ENCODE results near the gene STRC.
"Not testable (repeated sequence)": the region's sequence is repeated elsewhere in the genome, so short reads cannot be mapped to it uniquely, and the experiment has no call there.

STRC gene

GRCh38 chr15:43618700-43619099 is at the start of gene STRC:
STRC (minus strand) TSS chr15:43618800; CDS start chr15:43618722, 78 bp downstream.
- FAIRE-seq; DNase-seq (ENCODE audit: insufficient read length, low spot score): not testable (repeated sequence)

GRCh38 chr15:43666177-43666576 is 47.6 kb upstream of the STRC start:
- FAIRE-seq; DNase-seq (ENCODE audit: insufficient read length, low spot score): not testable (repeated sequence)

GRCh38 chr15:43663333-43663732 is 44.7 kb upstream of the STRC start:
- not testable (repeated sequence) for FAIRE-seq; DNase-seq (ENCODE audit: insufficient read length, low spot score)

GRCh38 chr15:43662293-43662692 is 43.7 kb upstream of the STRC start:
- not testable (repeated sequence) for DNase-seq (ENCODE audit: insufficient read length, low spot score); FAIRE-seq

- FAIRE-seq; DNase-seq (ENCODE audit: insufficient read length, low spot score): not testable (repeated sequence)
Measured at GRCh38 chr15:43659727-43660126, 41.1 kb upstream of the STRC start.

- not testable (repeated sequence) for FAIRE-seq; DNase-seq (ENCODE audit: insufficient read length, low spot score)
Measured at GRCh38 chr15:43649430-43649926, 30.9 kb upstream of the STRC start.

- no peak for FAIRE-seq
- no peak for TF ChIP-seq POLR2A (IDR thresholded peaks at IDR 0.05; ENCODE audit: low read depth, low read length)
- DNase-seq (ENCODE audit: insufficient read length, low spot score): no peak
Measured at GRCh38 chr15:43648649-43649429, 30.2 kb upstream of the STRC start, which contains the start of gene CATSPER2. CATSPER2 (minus strand) TSS chr15:43648844; CDS start chr15:43648061, 783 bp downstream.

GRCh38 chr15:43638464-43639204 is 20.0 kb upstream of the STRC start:
- not testable (repeated sequence) for FAIRE-seq; DNase-seq (ENCODE audit: insufficient read length, low spot score)

- FAIRE-seq; DNase-seq (ENCODE audit: insufficient read length, low spot score): not testable (repeated sequence)
Measured at GRCh38 chr15:43626937-43627336, 8.3 kb upstream of the STRC start.

- TF ChIP-seq POLR2A (IDR thresholded peaks at IDR 0.05; ENCODE audit: low read depth, low read length): no peak
- no peak for DNase-seq (ENCODE audit: insufficient read length, low spot score)
- FAIRE-seq: no peak
Measured at GRCh38 chr15:43625106-43625505, 6.5 kb upstream of the STRC start.

GRCh38 chr15:43622068-43622799 is 3.6 kb upstream of the STRC start:
- FAIRE-seq: peak; percentile 83

GRCh38 chr15:43617750-43618149 is 850 bp downstream of the STRC start:
- DNase-seq (ENCODE audit: insufficient read length, low spot score); FAIRE-seq: not testable (repeated sequence)

More at GRCh38 chr15:43622068-43622799, 3.6 kb upstream of the STRC start:
- not testable (repeated sequence) for DNase-seq (ENCODE audit: insufficient read length, low spot score)

- peak; percentile 23 for DNase-seq (ENCODE audit: insufficient read length, low spot score)
Measured at GRCh38 chr15:43602233-43602632, 16.4 kb downstream of the STRC start.

GRCh38 chr15:43600200-43600599 is 18.4 kb downstream of the STRC start:
- not testable (repeated sequence) for FAIRE-seq

More at GRCh38 chr15:43602233-43602632, 16.4 kb downstream of the STRC start:
- not testable (repeated sequence) for FAIRE-seq

GRCh38 chr15:43599131-43599530 is 19.5 kb downstream of the STRC start:
- FAIRE-seq; DNase-seq (ENCODE audit: insufficient read length, low spot score): not testable (repeated sequence)

More at GRCh38 chr15:43600200-43600599, 18.4 kb downstream of the STRC start:
- not testable (repeated sequence) for DNase-seq (ENCODE audit: insufficient read length, low spot score)

GRCh38 chr15:43593328-43594190 is 25.0 kb downstream of the STRC start, which contains the start of gene CKMT1B:
CKMT1B (plus strand) TSS chr15:43594027; CDS start chr15:43594219, 192 bp downstream.
- not testable (repeated sequence) for FAIRE-seq; DNase-seq (ENCODE audit: insufficient read length, low spot score)

- not testable (repeated sequence) for DNase-seq (ENCODE audit: insufficient read length, low spot score); FAIRE-seq
Measured at GRCh38 chr15:43592841-43593240, 25.8 kb downstream of the STRC start.

- FAIRE-seq: peak; percentile 95
- DNase-seq (ENCODE audit: insufficient read length, low spot score): not testable (repeated sequence)
Measured at GRCh38 chr15:43589778-43590466, 28.7 kb downstream of the STRC start, which contains the start of gene PPIP5K1. PPIP5K1 (minus strand) TSS chr15:43590208; CDS start chr15:43584504, 5,704 bp downstream.
